GM12878 (cell line): ENCODE results near the gene KIAA1217. TPM values are rescaled to one million over a fixed set of nuclear protein-coding genes. Genes with fewer than 3 reads are reported as not detected.

ENCODE experiments used
- ATAC-seq: fragments of 200-7000 bp; cut with Tn5 transposase; 3 replicates; pipeline ENCODE4 v1.9.1; 2020; ENCODE audit warnings: mild to moderate bottlenecking, moderate library complexity
- BruUV-seq: library from RNA; stranded (reverse); fragments of 400-500 nt; replicated peaks from 2 replicates; lab custom pipeline; 2021; lab: Mats Ljungman, UMichigan
- CTCF ChIA-PET: fragments of 300-600 bp; sonication (Branson Sonifier 250); formaldehyde crosslinking; extraction: SDS; loops from one replicate; lab custom pipeline; 2021; ENCODE audit warnings: inconsistent platforms; lab: Yijun Ruan, JAX
- POLR2A ChIA-PET: fragments of 350-600 bp; formaldehyde crosslinking; extraction: SDS; loops from one replicate; lab custom pipeline; 2021; ENCODE audit warnings: inconsistent platforms; lab: Charles Lee
- RAD21 ChIA-PET: fragments of 300-600 bp; sonication (Branson Sonifier 250); formaldehyde crosslinking; loops from one replicate; lab custom pipeline; 2023; ENCODE audit warnings: antibody characterized with exemption; ENCODE audit not compliant: unreplicated experiment; lab: Charles Lee
- SMC1A ChIA-PET: fragments of 300-600 bp; sonication (Branson Sonifier 250); formaldehyde crosslinking; loops from one replicate; lab custom pipeline; 2023; ENCODE audit not compliant: unreplicated experiment, uncharacterized antibody; lab: Charles Lee
- DNase-seq: peaks from one replicate; pipeline ENCODE4 v3.0.0-alpha.2; 2011; ENCODE audit warnings: low read depth, low spot score
- FAIRE-seq: peaks from 3 replicates; lab custom pipeline; 2011; peaks lifted over from hg19 to GRCh38; lab: Jason Lieb, UNC
- H2AFZ ChIP-seq: 2 replicates; pipeline ENCODE4 v1.6.0; 2011; ENCODE audit warnings: low read depth, low read length, control low read depth; ENCODE audit not compliant: control insufficient read depth
- H3K27ac ChIP-seq: 2 replicates; pipeline ENCODE4 v1.5.1; 2011; ENCODE audit warnings: control low read depth; ENCODE audit not compliant: control insufficient read depth, insufficient read depth
- H3K27me3 ChIP-seq, 2 experiments: replicated peaks in 1 of 2; 2 replicates each; pipeline versions ENCODE4 v1.6.0 to v1.6.1; 2011; ENCODE audit warnings: low read length in 1 of 2; ENCODE audit not compliant: control insufficient read depth in 2 of 2, insufficient read depth in 2 of 2
- H3K36me3 ChIP-seq, 2 experiments: 2 replicates each; pipeline ENCODE4 v1.5.1; 2011; ENCODE audit warnings: low read length in 1 of 2; ENCODE audit not compliant: control insufficient read depth in 2 of 2, insufficient read depth in 2 of 2
- H3K4me1 ChIP-seq: 2 replicates; pipeline ENCODE4 v1.6.1; 2011; ENCODE audit warnings: mild to moderate bottlenecking, low read length, moderate library complexity, mixed read lengths; ENCODE audit not compliant: control insufficient read depth, insufficient read depth
- H3K4me2 ChIP-seq: 2 replicates; pipeline ENCODE4 v1.6.0; 2011; ENCODE audit warnings: control low read depth; ENCODE audit not compliant: control insufficient read depth, insufficient read depth
- H3K4me3 ChIP-seq: fragments of 200-600 bp; sonication (generic); 2 replicates; pipeline ENCODE4 v1.5.1; 2016
- H3K79me2 ChIP-seq: 2 replicates; pipeline ENCODE4 v1.6.0; 2011; ENCODE audit warnings: low read length; ENCODE audit not compliant: control insufficient read depth, insufficient read depth
- H3K9ac ChIP-seq: 2 replicates; pipeline ENCODE4 v1.8.0; 2011; ENCODE audit warnings: low read length, control low read depth, mixed read lengths; ENCODE audit not compliant: control insufficient read depth, insufficient read depth
- H3K9me3 ChIP-seq: replicated peaks from 3 replicates; pipeline ENCODE4 v1.5.1; 2011; ENCODE audit warnings: mild to moderate bottlenecking, low read length; ENCODE audit not compliant: control insufficient read depth, insufficient read depth
- H4K20me1 ChIP-seq: 2 replicates; pipeline ENCODE4 v1.6.0; 2011; ENCODE audit not compliant: control insufficient read depth, insufficient read depth
- DPF2 ChIP-seq: fragments of 450-650 bp; IDR thresholded peaks from 2 replicates; pipeline ENCODE4 v1.6.1; 2017; ENCODE audit warnings: mild to moderate bottlenecking
- JUNB ChIP-seq: IDR thresholded peaks from 2 replicates; pipeline ENCODE4 v1.6.1; 2016; ENCODE audit warnings: antibody characterized with exemption, mild to moderate bottlenecking
- NBN ChIP-seq: fragments of 450-650 bp; IDR thresholded peaks from 2 replicates; pipeline ENCODE4 v1.6.1; 2016
- PAX8 ChIP-seq: fragments of 450-650 bp; IDR thresholded peaks from 2 replicates; pipeline ENCODE4 v1.6.1; 2017; ENCODE audit warnings: mild to moderate bottlenecking, moderate library complexity
- SP1 ChIP-seq: IDR thresholded peaks from one replicate; pipeline ENCODE4 v1.6.1; 2011; ENCODE audit warnings: low read depth, low read length
- SREBF2 ChIP-seq: IDR thresholded peaks from 2 replicates; pipeline ENCODE4 v1.6.1; 2012; ENCODE audit warnings: mild to moderate bottlenecking, low read length
- WGBS: methylation state at CpG from one replicate; pipeline ENCODE4 v1.1.6; 2016; ENCODE audit warnings: low lambda C conversion rate; ENCODE audit not compliant: insufficient replicate concordance, insufficient coverage; ENCODE audit errors: missing lambda C conversion rate; 5-methylcytosine and 5-hydroxymethylcytosine counted together
- in situ Hi-C: fragments of 300-500 bp; cut with MboI; formaldehyde crosslinking; loops from 9 replicates; pipeline ENCODE4 v1.14.3; 2018; ENCODE audit warnings: mixed read lengths
- intact Hi-C: fragments of 100-400 bp; cut with micrococcal nuclease; formaldehyde crosslinking; loops from one replicate; pipeline ENCODE4 v1.14.2; 2022; ENCODE audit not compliant: unreplicated experiment
- polyA plus RNA-seq, 11 experiments: library from polyadenylated mRNA; depleted of rRNA in 4 of 11; unstranded in 6 of 11; stranded (reverse) in 5 of 11; fragments of >200 nt; fragmentation: Nextera tagmentation in 4 of 11; fragmentation: Illumina TruSeq in 1 of 11; extraction: Ambion mirVana in 4 of 11; extraction: Trizol in 1 of 11; gene quantifications; 1 replicate in 1 of 11; 2 replicates in 10 of 11; pipeline versions ENCODE4 v1.2.1 to v1.2.3, GENCODE V29; 2011 to 2016; ENCODE audit warnings: inconsistent platforms in 2 of 11, missing spikeins in 2 of 11, low read depth in 1 of 11
- total RNA-seq, 4 experiments: library from RNA; depleted of rRNA in 3 of 4; stranded (reverse); fragments of >200 nt in 3 of 4; fragmentation: Illumina TruSeq in 1 of 4; extraction: Trizol in 1 of 4; gene quantifications; 2 replicates each; pipeline versions ENCODE4 v1.2.1 to v1.2.3, GENCODE V29; 2013 to 2021
- TF ChIP-seq, protein P1 (sequence below): IDR thresholded peaks from 2 replicates; pipeline ENCODE4 v1.6.1; 2011; ENCODE audit warnings: borderline replicate concordance, low read depth, mild to moderate bottlenecking, moderate library complexity, low read length; ENCODE audit not compliant: insufficient read depth, poor library complexity, severe bottlenecking
- TF ChIP-seq, protein P2 (sequence below): fragments of 450-650 bp; formaldehyde crosslinking; IDR thresholded peaks from 2 replicates; pipeline ENCODE4 v1.5.0; 2022; ENCODE audit warnings: mild to moderate bottlenecking, missing genetic modification characterization

KIAA1217 gene
- total and polyA plus RNA-seq, 10 of the 15 experiments (the other 5 are each of a cell fraction or from before 2014, with no cell fraction given), result 0.57 to 3.8 (median 2.1) TPM

DNA sequence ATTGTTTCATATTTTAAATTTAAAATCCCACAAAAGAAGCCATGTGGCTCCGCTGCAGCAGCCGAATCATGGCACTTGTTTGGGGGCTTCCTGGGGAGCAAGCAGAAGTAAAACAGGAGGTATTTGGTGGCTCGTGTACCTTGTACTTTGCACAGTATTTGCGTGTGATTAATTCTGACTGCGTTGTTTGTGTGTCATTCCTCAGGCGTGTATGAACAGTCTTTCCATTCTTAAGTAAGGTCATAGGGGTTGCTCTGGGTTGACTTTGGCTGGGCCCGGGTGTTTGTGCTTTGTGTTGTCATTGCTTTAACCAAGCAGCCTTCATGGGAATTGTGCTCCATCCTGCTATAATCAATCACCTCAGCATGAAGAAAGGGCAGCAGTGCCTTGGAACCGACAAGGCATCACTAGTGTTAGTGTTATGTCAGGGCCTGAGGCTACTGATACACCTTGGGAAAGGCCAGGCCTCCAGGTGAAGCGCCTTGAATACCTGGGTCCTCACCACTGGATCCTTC lies 332.4 kb downstream of the KIAA1217 start:
- H3K4me2 ChIP-seq, result no peak overlapping the region
- in situ Hi-C loops, result no loop called here
- RAD21 ChIA-PET, result no interaction called here
- no peak overlapping the region for H3K9ac ChIP-seq
- no peaks in the 10 kb centered on the region for H4K20me1 ChIP-seq
- TF ChIP-seq PAX8 (no peak), SP1 (no peak), JUNB (no peak), NBN (no peak), SREBF2 (no peak), DPF2 (no peak)
- TF ChIP-seq, protein P1, sequence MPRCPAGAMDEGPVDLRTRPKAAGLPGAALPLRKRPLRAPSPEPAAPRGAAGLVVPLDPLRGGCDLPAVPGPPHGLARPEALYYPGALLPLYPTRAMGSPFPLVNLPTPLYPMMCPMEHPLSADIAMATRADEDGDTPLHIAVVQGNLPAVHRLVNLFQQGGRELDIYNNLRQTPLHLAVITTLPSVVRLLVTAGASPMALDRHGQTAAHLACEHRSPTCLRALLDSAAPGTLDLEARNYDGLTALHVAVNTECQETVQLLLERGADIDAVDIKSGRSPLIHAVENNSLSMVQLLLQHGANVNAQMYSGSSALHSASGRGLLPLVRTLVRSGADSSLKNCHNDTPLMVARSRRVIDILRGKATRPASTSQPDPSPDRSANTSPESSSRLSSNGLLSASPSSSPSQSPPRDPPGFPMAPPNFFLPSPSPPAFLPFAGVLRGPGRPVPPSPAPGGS, result no peak
- TF ChIP-seq, protein P2, sequence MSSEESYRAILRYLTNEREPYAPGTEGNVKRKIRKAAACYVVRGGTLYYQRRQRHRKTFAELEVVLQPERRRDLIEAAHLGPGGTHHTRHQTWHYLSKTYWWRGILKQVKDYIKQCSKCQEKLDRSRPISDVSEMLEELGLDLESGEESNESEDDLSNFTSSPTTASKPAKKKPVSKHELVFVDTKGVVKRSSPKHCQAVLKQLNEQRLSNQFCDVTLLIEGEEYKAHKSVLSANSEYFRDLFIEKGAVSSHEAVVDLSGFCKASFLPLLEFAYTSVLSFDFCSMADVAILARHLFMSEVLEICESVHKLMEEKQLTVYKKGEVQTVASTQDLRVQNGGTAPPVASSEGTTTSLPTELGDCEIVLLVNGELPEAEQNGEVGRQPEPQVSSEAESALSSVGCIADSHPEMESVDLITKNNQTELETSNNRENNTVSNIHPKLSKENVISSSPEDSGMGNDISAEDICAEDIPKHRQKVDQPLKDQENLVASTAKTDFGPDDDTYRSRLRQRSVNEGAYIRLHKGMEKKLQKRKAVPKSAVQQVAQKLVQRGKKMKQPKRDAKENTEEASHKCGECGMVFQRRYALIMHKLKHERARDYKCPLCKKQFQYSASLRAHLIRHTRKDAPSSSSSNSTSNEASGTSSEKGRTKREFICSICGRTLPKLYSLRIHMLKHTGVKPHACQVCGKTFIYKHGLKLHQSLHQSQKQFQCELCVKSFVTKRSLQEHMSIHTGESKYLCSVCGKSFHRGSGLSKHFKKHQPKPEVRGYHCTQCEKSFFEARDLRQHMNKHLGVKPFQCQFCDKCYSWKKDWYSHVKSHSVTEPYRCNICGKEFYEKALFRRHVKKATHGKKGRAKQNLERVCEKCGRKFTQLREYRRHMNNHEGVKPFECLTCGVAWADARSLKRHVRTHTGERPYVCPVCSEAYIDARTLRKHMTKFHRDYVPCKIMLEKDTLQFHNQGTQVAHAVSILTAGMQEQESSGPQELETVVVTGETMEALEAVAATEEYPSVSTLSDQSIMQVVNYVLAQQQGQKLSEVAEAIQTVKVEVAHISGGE, result no peak
- TF ChIP-seq, all 136 proteins: peak for 0
- WGBS, result 64% methylated on average over 9 of the region's 9 CpGs
- intact Hi-C loops, result no loop called here
- Histone ChIP-seq H3K27me3 (no peaks in the 10 kb centered on the region), H2AFZ (no peak overlapping the region), H3K79me2 (no peaks in the 10 kb centered on the region), H3K9me3 (no peaks in the 10 kb centered on the region), H3K36me3 (no peaks in the 10 kb centered on the region), H3K4me3 (no peak overlapping the region), H3K4me1 (no peaks in the 10 kb centered on the region), H3K27ac (no peak overlapping the region)
- SMC1A ChIA-PET, result no interaction called here
- FAIRE-seq (no peak), ATAC-seq (no peak), DNase-seq (no peak)
- BruUV-seq, result no TSS peak
- POLR2A ChIA-PET, result no interaction called here
- CTCF ChIA-PET, result interaction anchor here (1.4 kb wide), 1 partner anchor 15 kb away, joined by 5 read pairs; no protein-coding TSS in a partner anchor
